OCI-LY1 (cell line): ENCODE data around the gene FAAP100.

ENCODE experiments used
- H2AFZ ChIP-seq: fragments of 200-600 bp; sonication (generic), shearing (Covaris generic); 2 replicates; pipeline ENCODE4 v1.6.0; 2014; ENCODE audit warnings: antibody characterized with exemption, mild to moderate bottlenecking, low read length
- H3F3A ChIP-seq: fragments of 200-600 bp; sonication (generic), shearing (Covaris generic); 2 replicates; pipeline ENCODE4 v1.6.0; 2014; ENCODE audit warnings: mild to moderate bottlenecking, antibody characterized with exemption, low read length, moderate library complexity; ENCODE audit not compliant: insufficient read depth
- H3K27ac ChIP-seq: fragments of 200-600 bp; sonication (generic); 2 replicates; pipeline ENCODE4 v1.5.1; 2014; ENCODE audit warnings: low read length, mixed run types, mild to moderate bottlenecking, low read depth; ENCODE audit not compliant: poor library complexity, severe bottlenecking
- H3K27me3 ChIP-seq: fragments of 200-600 bp; sonication (generic); 2 replicates; pipeline ENCODE4 v1.6.0; 2014; ENCODE audit warnings: antibody characterized with exemption, mild to moderate bottlenecking, low read length, moderate library complexity; ENCODE audit not compliant: insufficient read depth
- H3K36me3 ChIP-seq: fragments of 200-600 bp; sonication (generic); 2 replicates; pipeline ENCODE4 v1.6.1; 2014; ENCODE audit warnings: mild to moderate bottlenecking, antibody characterized with exemption, low read length, moderate library complexity, mixed read lengths; ENCODE audit not compliant: insufficient read depth
- H3K4me1 ChIP-seq: fragments of 200-600 bp; sonication (generic); 2 replicates; pipeline ENCODE4 v1.5.1; 2014; ENCODE audit warnings: mild to moderate bottlenecking, low read length, moderate library complexity; ENCODE audit not compliant: insufficient read depth, severe bottlenecking
- H3K4me2 ChIP-seq: fragments of 200-600 bp; sonication (generic), shearing (Covaris generic); 2 replicates; pipeline ENCODE4 v1.6.1; 2014; ENCODE audit warnings: low read length
- H3K4me3 ChIP-seq: fragments of 200-600 bp; sonication (generic); 2 replicates; pipeline ENCODE4 v1.5.1; 2014; ENCODE audit warnings: low read length, low read depth, mild to moderate bottlenecking, mixed read lengths; ENCODE audit not compliant: poor library complexity, severe bottlenecking
- H3K79me2 ChIP-seq: fragments of 200-600 bp; shearing (Covaris generic); 2 replicates; pipeline ENCODE4 v1.6.1; 2016; ENCODE audit warnings: mixed run types, low read length, mixed read lengths; ENCODE audit not compliant: insufficient read depth
- H3K9ac ChIP-seq: fragments of 200-600 bp; sonication (generic), shearing (Covaris generic); 2 replicates; pipeline ENCODE4 v1.6.1; 2014; ENCODE audit warnings: mild to moderate bottlenecking, low read length, mixed read lengths
- H3K9me2 ChIP-seq: fragments of 200-600 bp; sonication (generic), shearing (Covaris generic); 2 replicates; pipeline ENCODE4 v1.6.1; 2014; ENCODE audit warnings: low read depth, mild to moderate bottlenecking, low read length, mixed read lengths
- H3K9me3 ChIP-seq: fragments of 200-600 bp; shearing (Covaris generic); 2 replicates; pipeline ENCODE4 v1.6.1; 2014; ENCODE audit warnings: low read length, mixed read lengths
- H4K20me1 ChIP-seq: fragments of 200-600 bp; sonication (generic), shearing (Covaris generic); 2 replicates; pipeline ENCODE4 v1.6.0; 2016; ENCODE audit warnings: mild to moderate bottlenecking, low read length; ENCODE audit not compliant: insufficient read depth
- EZH2 ChIP-seq: fragments of 200-600 bp; sonication (generic), shearing (Covaris generic); IDR thresholded peaks from 2 replicates; pipeline ENCODE4 v1.8.0; 2017; ENCODE audit warnings: borderline replicate concordance, mixed run types, mild to moderate bottlenecking, antibody characterized with exemption, low read length, moderate library complexity, mixed read lengths
- TF ChIP-seq, protein P1 (sequence below): fragments of 200-600 bp; sonication (generic), shearing (Covaris generic); IDR thresholded peaks from 2 replicates; pipeline ENCODE4 v1.5.1; 2017; ENCODE audit warnings: mild to moderate bottlenecking, antibody characterized with exemption, low read length, moderate library complexity, mixed read lengths

Gene FAAP100

DNA sequence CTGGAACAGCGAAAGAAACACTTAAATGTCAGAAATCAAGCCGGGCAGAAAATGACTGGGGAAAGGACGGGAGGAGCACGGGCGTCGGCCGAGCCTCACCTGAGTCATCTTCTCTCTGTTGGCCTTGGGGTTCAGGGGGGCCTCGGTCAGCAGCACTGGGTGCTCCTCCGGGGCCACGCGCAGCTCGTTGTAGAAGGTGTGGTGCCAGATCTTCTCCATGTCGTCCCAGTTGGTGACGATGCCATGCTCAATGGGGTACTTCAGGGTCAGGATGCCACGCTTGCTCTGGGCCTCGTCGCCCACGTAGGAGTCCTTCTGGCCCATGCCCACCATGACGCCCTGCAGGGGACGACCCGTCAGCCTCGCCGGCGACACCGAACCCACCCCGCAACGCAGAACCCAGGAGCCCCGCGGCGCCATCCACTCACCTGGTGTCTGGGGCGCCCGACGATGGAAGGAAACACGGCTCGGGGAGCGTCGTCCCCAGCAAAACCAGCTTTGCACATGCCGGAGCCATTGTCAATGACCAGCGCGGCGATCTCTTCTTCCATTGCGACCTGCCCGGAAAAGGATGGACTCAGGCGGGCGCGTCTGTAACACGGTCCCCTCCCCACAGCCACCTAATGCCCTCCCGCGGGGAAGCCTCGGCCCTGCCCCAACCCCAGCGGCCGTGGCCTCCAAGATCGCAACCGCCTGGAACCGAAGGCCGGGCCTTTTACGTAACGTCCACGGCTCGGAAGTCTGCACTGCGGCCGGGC, 40.2 kb downstream of the FAAP100 start:
- Histone ChIP-seq H4K20me1 (no peaks in the 10 kb centered on the region), H3F3A (peaks cover 40% of the 10 kb centered on the region)

DNA sequence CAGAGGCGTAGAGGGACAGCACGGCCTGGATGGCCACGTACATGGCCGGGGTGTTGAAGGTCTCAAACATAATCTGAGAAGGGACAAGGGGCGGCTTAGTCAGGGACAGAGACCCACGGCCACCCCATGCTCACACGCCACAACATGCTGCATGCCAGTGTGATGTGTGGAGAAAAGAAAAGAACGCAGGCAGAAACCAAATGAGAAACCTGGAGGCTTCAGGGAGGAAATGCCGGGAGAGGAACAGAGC, 40.7 kb downstream of the FAAP100 start:
- Histone ChIP-seq H3K4me2 (peak overlapping the region; percentile 78), H3K4me1 (peaks cover 54% of the 10 kb centered on the region), H3K79me2 (peaks cover 6% of the 10 kb centered on the region; the same call in 1 of the 2 replicates), H3K4me3 (peak overlapping the region; percentile 99), H3K27ac (peak overlapping the region; percentile 71), H2AFZ (no peak overlapping the region), H3K9me3 (no peaks in the 10 kb centered on the region), H4K20me1 (no peaks in the 10 kb centered on the region), H3K27me3 (no peaks in the 10 kb centered on the region), H3K9ac (peak overlapping the region; percentile 98), H3K9me2 (no peaks in the 10 kb centered on the region), H3F3A (peaks cover 40% of the 10 kb centered on the region), H3K36me3 (peaks cover 42% of the 10 kb centered on the region)
- TF ChIP-seq EZH2 = no peak
- TF ChIP-seq, protein P1, sequence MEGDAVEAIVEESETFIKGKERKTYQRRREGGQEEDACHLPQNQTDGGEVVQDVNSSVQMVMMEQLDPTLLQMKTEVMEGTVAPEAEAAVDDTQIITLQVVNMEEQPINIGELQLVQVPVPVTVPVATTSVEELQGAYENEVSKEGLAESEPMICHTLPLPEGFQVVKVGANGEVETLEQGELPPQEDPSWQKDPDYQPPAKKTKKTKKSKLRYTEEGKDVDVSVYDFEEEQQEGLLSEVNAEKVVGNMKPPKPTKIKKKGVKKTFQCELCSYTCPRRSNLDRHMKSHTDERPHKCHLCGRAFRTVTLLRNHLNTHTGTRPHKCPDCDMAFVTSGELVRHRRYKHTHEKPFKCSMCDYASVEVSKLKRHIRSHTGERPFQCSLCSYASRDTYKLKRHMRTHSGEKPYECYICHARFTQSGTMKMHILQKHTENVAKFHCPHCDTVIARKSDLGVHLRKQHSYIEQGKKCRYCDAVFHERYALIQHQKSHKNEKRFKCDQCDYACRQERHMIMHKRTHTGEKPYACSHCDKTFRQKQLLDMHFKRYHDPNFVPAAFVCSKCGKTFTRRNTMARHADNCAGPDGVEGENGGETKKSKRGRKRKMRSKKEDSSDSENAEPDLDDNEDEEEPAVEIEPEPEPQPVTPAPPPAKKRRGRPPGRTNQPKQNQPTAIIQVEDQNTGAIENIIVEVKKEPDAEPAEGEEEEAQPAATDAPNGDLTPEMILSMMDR = no peak

More for the DNA sequence above, 40.2 kb downstream of the FAAP100 start:
- Histone ChIP-seq H3K4me1 (peaks cover 59% of the 10 kb centered on the region), H3K4me3 (peak overlapping the region; percentile 99), H3K9ac (peak overlapping the region; percentile 98), H3K27ac (peak overlapping the region; percentile 71), H3K9me3 (no peaks in the 10 kb centered on the region), H3K4me2 (peak overlapping the region; percentile 78), H3K9me2 (no peaks in the 10 kb centered on the region), H2AFZ (no peak overlapping the region), H3K79me2 (peaks cover 6% of the 10 kb centered on the region; the same call in 1 of the 2 replicates), H3K27me3 (no peaks in the 10 kb centered on the region), H3K36me3 (peaks cover 42% of the 10 kb centered on the region)
- TF ChIP-seq EZH2 = no peak
- TF ChIP-seq, protein P1 = no peak

DNA sequence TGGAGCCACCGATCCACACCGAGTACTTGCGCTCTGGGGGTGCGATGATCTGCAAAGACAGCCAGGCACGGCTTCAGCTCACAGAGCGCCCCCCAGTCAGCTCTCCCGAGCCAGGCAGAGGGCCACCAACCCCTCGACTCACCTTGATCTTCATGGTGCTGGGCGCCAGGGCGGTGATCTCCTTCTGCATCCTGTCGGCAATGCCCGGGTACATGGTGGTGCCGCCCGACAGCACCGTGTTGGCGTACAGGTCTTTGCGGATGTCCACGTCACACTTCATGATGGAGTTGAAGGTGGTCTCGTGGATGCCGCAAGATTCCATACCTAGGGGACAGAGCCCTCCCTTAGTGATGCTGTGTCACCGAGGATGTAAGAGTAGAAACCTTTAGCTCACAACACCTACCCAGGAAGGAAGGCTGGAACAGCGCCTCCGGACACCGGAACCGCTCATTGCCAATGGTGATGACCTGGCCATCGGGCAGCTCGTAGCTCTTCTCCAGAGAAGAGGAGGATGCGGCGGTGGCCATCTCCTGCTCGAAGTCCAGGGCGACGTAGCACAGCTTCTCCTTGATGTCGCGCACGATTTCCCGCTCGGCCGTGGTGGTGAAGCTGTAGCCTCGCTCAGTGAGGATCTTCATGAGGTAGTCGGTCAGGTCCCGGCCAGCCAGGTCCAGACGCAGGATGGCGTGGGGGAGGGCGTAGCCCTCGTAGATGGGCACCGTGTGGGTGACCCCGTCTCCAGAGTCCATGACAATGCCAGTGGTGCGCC, 41.2 kb downstream of the FAAP100 start:
- H3K27ac ChIP-seq = peak overlapping the region; percentile 71
- peaks cover 37% of the 10 kb centered on the region for H3F3A ChIP-seq
- no peaks in the 10 kb centered on the region for H3K9me3 ChIP-seq
- no peak overlapping the region for H2AFZ ChIP-seq
- H3K4me3 ChIP-seq = peak overlapping the region; percentile 99
- H3K79me2 ChIP-seq = peaks cover 6% of the 10 kb centered on the region; the same call in 1 of the 2 replicates
- peaks cover 42% of the 10 kb centered on the region for H3K36me3 ChIP-seq
- peak overlapping the region; percentile 98 for H3K9ac ChIP-seq
- H4K20me1 ChIP-seq = no peaks in the 10 kb centered on the region
- H3K4me1 ChIP-seq = peaks cover 49% of the 10 kb centered on the region
- no peaks in the 10 kb centered on the region for H3K27me3 ChIP-seq
- no peaks in the 10 kb centered on the region for H3K9me2 ChIP-seq
- H3K4me2 ChIP-seq = peak overlapping the region; percentile 78
- TF ChIP-seq EZH2 = no peak
- TF ChIP-seq, protein P1 = no peak
